Renal cortex interstitium (tissue), 15 donors: ENCODE results near the gene PRR23B. TPM values are rescaled to one million over a fixed set of nuclear protein-coding genes. Genes with fewer than 3 reads are reported as not detected.
"Not testable (repeated sequence)": the region's sequence is repeated elsewhere in the genome, so short reads cannot be mapped to it uniquely, and the experiment has no call there.

Experiments used
- DNase-seq, 11 donors: peaks; one replicate each; pipeline ENCODE4 v3.0.0-alpha.2; 2013; ENCODE audit warnings: low read depth in 9 of 11, low spot score in 4 of 11; ENCODE audit errors: extremely low read depth in 1 of 11
- long read RNA-seq, 16 experiments: transcript quantifications; one replicate each; lab custom pipeline, GENCODE V29; 2026
- polyA plus RNA-seq, 3 donors: library from polyadenylated mRNA; unstranded; fragments of 120-200 nt; gene quantifications; one replicate each; pipeline ENCODE4 v1.2.1, GENCODE V29; 2013; ENCODE audit not compliant: insufficient read length in 3 of 3

The PRR23B gene
- not detected for polyA plus RNA-seq
- long read RNA-seq, donor 1, result 0 reads
- long read RNA-seq, donor 2, result 0 reads
- long read RNA-seq, donor 3, result 0 reads
- long read RNA-seq, donor 4, result 0 reads
- long read RNA-seq, donor 5, result 0 reads
- long read RNA-seq, donor 6, result 0 reads
- long read RNA-seq, donor 7, result 0 reads
- long read RNA-seq, donor 8, result 0 reads
- long read RNA-seq, donor 9, result 0 reads
- long read RNA-seq, donor 10, result 0 reads
- long read RNA-seq, donor 11, result 0 reads
- long read RNA-seq, donor 12, result 0 reads
- long read RNA-seq, donor 13, result 0 reads
- long read RNA-seq, donor 14, result 0 reads
- long read RNA-seq, donor 15, result 0 reads
- long read RNA-seq, donor 16, result 0 reads

- no peak for DNase-seq
Measured at GRCh38 chr3:139020868-139021234, at the start of gene PRR23B. TSS of gene PRR23B (minus strand) at chr3:139020926. CDS start at chr3:139020661, 265 bp downstream.

GRCh38 chr3:139062918-139063317, 42.2 kb upstream of the PRR23B start:
- DNase-seq, result no peak

GRCh38 chr3:139052802-139053600, 32.3 kb upstream of the PRR23B start:
- DNase-seq, result no peak

- DNase-seq, result no peak
Measured at GRCh38 chr3:139044366-139045210, 23.9 kb upstream of the PRR23B start, which contains the start of gene PRR23C. TSS of gene PRR23C (minus strand) at chr3:139044892. CDS start at chr3:139044620, 272 bp downstream.

GRCh38 chr3:139043554-139044365, 23.0 kb upstream of the PRR23B start:
- DNase-seq, result no peak

GRCh38 chr3:139037478-139037877, 16.8 kb upstream of the PRR23B start:
- no peak for DNase-seq

- DNase-seq, result no peak
Measured at GRCh38 chr3:139032326-139033002, 11.7 kb upstream of the PRR23B start.

GRCh38 chr3:139030576-139030975, 9.8 kb upstream of the PRR23B start:
- not testable (repeated sequence) for DNase-seq

GRCh38 chr3:139024968-139025367, 4.2 kb upstream of the PRR23B start:
- DNase-seq, result no peak

- DNase-seq, result no peak
Measured at GRCh38 chr3:139020036-139020867, 474 bp downstream of the PRR23B start.

- DNase-seq, result no peak
Measured at GRCh38 chr3:139016430-139017048, 4.2 kb downstream of the PRR23B start.

- DNase-seq, result no peak
Measured at GRCh38 chr3:139006051-139006716, 14.5 kb downstream of the PRR23B start, which contains the start of gene PRR23A. TSS of gene PRR23A (minus strand) at chr3:139006268. CDS start at chr3:139006268, 0 bp downstream.

- DNase-seq, result no peak
Measured at GRCh38 chr3:139005356-139005993, 15.3 kb downstream of the PRR23B start.

GRCh38 chr3:138995706-138996105, 25.0 kb downstream of the PRR23B start:
- no peak for DNase-seq

- DNase-seq, result no peak
Measured at GRCh38 chr3:138987181-138987580, 33.5 kb downstream of the PRR23B start.

GRCh38 chr3:138985932-138986331, 34.8 kb downstream of the PRR23B start:
- peak in 2 of 11 donors; percentile 14 to 25 for DNase-seq
